Right lobe of liver (tissue), 6 donors: ENCODE data around the gene PCDHGB3. TPM values are rescaled to one million over a fixed set of nuclear protein-coding genes. Genes with fewer than 3 reads are reported as not detected.
"Not testable (repeated sequence)": the region's sequence is repeated elsewhere in the genome, so short reads cannot be mapped to it uniquely, and the experiment has no call there.

Experiments used
- ATAC-seq, 4 donors: fragments of 200-7000 bp; cut with Tn5 transposase; one replicate each; pipeline ENCODE4 v1.9.1; 2020; ENCODE audit warnings: mild to moderate bottlenecking in 4 of 4, moderate library complexity in 4 of 4
- DNase-seq, 3 donors: peaks; one replicate each; pipeline ENCODE4 v3.0.0-alpha.2; 2020
- H3K27ac ChIP-seq, 3 donors: fragments of 200-600 bp; one replicate each; pipeline ENCODE4 v1.8.0; 2022
- H3K27me3 ChIP-seq, 2 donors: fragments of 200-600 bp; one replicate each; pipeline ENCODE4 v1.8.0; 2022
- H3K36me3 ChIP-seq, 4 donors: fragments of 200-600 bp; sonication (generic) in 1 of 4; one replicate each; pipeline versions ENCODE4 v1.5.1 to v1.8.0; 2017 to 2022; ENCODE audit warnings: control low read depth in 1 of 4
- H3K4me1 ChIP-seq, 4 donors: fragments of 200-600 bp; sonication (generic) in 1 of 4; one replicate each; pipeline versions ENCODE4 v1.5.1 to v1.8.0; 2017 to 2022; ENCODE audit warnings: control low read depth in 1 of 4
- H3K4me3 ChIP-seq, 3 donors: fragments of 200-600 bp; one replicate each; pipeline ENCODE4 v1.8.0; 2022
- H3K9me3 ChIP-seq, 4 donors: fragments of 200-600 bp; sonication (generic) in 1 of 4; one replicate each; pipeline versions ENCODE4 v1.5.1 to v1.8.0; 2017 to 2022; ENCODE audit warnings: control low read depth in 1 of 4
- POLR2A ChIP-seq: fragments of 450-650 bp; IDR thresholded peaks from one replicate; pipeline ENCODE4 v1.6.1; 2017; ENCODE audit warnings: antibody characterized with exemption, mild to moderate bottlenecking
- WGBS: methylation state at CpG from one replicate; pipeline ENCODE4 v1.1.6; 2018; ENCODE audit warnings: low coverage, low lambda C conversion rate; ENCODE audit not compliant: insufficient coverage; ENCODE audit errors: missing lambda C conversion rate; 5-methylcytosine and 5-hydroxymethylcytosine counted together
- intact Hi-C, 2 donors: fragments of 100-400 bp; cut with DNase I; formaldehyde crosslinking; loops; one replicate each; pipeline versions ENCODE4 v1.11.2 to v1.14.1; 2022
- total RNA-seq, 6 experiments: library from RNA; depleted of rRNA in 2 of 6; stranded (reverse); fragments of >200 nt in 2 of 6; fragmentation: NEBNext Ultra II Directional in 3 of 6; extraction: Animal tissue kit (Norgen Biotek cat#: 25700) in 3 of 6; gene quantifications; one replicate each; pipeline versions ENCODE4 v1.1.0 to v1.2.4, GENCODE V29; 2016 to 2023
- TF ChIP-seq, protein P1 (sequence below), 4 donors: fragments of 200-600 bp in 3 of 4; fragments of 450-650 bp in 1 of 4; IDR thresholded peaks; one replicate each; pipeline versions ENCODE4 v1.5.1 to v1.8.0; 2016 to 2022; ENCODE audit warnings: antibody characterized with exemption in 4 of 4, mild to moderate bottlenecking in 2 of 4
- donor health status: DM: no; HTN: yes; CAD: no.
- donor health status: DM: no; HTN: no; CAD: no.
- donor health status: DM: no; HTN: no; CAD: no.
- donor health status: DM: no; HTN: yes; CAD: no.
- donor health status: DM: no; HTN: yes; CAD: no.

The PCDHGB3 gene
- total RNA-seq, 6 experiments from 2014 or later, result 0.56 to 1.8 (median 1.2) TPM

DNA sequence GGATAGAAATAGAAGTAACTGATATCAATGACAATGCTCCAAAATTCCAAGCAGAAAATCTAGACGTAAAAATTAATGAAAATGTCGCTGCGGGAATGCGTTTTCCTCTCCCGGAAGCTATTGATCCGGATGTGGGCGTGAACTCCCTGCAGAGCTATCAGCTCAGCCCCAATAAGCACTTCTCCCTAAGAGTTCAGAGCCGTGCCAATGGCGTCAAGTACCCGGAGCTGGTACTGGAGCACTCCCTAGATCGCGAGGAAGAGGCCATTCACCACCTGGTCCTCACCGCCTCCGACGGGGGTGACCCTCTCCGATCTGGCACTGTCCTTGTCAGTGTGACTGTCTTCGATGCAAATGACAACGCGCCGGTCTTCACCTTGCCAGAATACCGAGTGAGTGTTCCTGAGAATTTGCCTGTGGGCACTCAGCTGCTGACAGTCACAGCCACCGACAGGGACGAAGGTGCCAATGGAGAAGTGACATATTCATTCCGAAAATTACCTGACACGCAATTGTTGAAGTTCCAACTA, 43.6 kb downstream of the PCDHGB3 start:
- peak; percentile 10 for TF ChIP-seq POLR2A
- TF ChIP-seq, protein P1, sequence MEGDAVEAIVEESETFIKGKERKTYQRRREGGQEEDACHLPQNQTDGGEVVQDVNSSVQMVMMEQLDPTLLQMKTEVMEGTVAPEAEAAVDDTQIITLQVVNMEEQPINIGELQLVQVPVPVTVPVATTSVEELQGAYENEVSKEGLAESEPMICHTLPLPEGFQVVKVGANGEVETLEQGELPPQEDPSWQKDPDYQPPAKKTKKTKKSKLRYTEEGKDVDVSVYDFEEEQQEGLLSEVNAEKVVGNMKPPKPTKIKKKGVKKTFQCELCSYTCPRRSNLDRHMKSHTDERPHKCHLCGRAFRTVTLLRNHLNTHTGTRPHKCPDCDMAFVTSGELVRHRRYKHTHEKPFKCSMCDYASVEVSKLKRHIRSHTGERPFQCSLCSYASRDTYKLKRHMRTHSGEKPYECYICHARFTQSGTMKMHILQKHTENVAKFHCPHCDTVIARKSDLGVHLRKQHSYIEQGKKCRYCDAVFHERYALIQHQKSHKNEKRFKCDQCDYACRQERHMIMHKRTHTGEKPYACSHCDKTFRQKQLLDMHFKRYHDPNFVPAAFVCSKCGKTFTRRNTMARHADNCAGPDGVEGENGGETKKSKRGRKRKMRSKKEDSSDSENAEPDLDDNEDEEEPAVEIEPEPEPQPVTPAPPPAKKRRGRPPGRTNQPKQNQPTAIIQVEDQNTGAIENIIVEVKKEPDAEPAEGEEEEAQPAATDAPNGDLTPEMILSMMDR (IDR thresholded peaks at IDR 0.05), result no peak
- Histone ChIP-seq H3K27ac (peak overlapping the region in 1 of 3 donors; percentile 30), H3K4me1 (no peaks in the 10 kb centered on the region), H3K36me3 (no peaks in the 10 kb centered on the region), H3K4me3 (peak overlapping the region; percentile 26 to 56 (median 45)), H3K9me3 (peaks cover 0 to 22% (median 6%) of the 10 kb centered on the region in 4 donors), H3K27me3 (no peaks in the 10 kb centered on the region)
- WGBS, result 17% methylated on average over 20 of the region's 25 CpGs
- ATAC-seq (peak; percentile 39 to 72 (median 52)), DNase-seq (peak in 2 of 3 donors; percentile 41 to 49)
- intact Hi-C loops, result loop anchor here in 1 of 2 donors (10.0 kb wide), 1 partner anchor 169 kb away; the partner anchor contains the start of gene PCDHB15

DNA sequence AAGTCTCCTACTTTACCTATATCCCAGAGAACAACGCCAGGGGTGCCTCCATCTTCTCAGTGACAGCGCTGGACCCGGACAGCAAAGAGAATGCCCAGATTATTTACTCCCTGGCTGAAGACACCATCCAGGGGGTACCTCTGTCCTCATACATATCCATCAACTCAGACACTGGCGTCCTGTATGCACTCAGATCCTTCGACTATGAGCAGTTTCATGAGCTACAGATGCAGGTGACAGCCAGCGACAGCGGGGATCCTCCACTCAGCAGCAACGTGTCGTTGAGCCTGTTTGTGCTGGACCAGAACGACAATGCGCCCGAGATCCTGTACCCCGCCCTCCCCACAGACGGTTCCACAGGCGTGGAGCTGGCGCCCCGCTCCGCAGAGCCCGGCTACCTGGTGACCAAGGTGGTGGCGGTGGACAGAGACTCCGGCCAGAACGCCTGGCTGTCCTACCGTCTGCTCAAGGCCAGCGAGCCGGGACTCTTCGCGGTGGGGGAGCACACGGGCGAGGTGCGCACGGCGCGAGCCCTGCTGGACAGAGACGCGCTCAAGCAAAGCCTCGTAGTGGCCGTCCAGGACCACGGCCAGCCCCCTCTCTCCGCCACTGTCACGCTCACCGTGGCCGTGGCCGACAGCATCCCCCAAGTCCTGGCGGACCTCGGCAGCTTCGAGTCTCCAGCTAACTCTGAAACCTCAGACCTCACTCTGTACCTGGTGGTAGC, 44.7 kb downstream of the PCDHGB3 start:
- 38% methylated on average over 3 of the region's 46 CpGs for WGBS
- H3K27ac ChIP-seq, ATAC-seq, H3K4me3 ChIP-seq, H3K36me3 ChIP-seq, DNase-seq, H3K27me3 ChIP-seq, H3K4me1 ChIP-seq: not testable (repeated sequence)
- intact Hi-C loops, result loop anchor here in 1 of 2 donors (10.0 kb wide), 1 partner anchor 170 kb away; the partner anchor contains the start of gene PCDHB15
- H3K9me3 ChIP-seq, result peaks cover 0 to 23% (median 11%) of the 10 kb centered on the region in 4 donors

DNA sequence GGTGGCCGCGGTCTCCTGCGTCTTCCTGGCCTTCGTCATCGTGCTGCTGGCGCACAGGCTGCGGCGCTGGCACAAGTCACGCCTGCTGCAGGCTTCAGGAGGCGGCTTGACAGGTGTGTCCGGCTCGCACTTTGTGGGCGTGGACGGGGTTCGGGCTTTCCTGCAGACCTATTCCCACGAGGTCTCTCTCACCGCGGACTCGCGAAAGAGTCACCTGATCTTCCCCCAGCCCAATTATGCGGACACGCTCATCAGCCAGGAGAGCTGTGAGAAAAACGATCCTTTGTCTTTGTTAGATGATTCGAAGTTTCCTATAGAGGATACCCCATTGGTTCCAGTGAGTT, 45.2 kb downstream of the PCDHGB3 start:
- H3K27me3 ChIP-seq, H3K27ac ChIP-seq, H3K36me3 ChIP-seq, H3K4me1 ChIP-seq, ATAC-seq, H3K4me3 ChIP-seq: not testable (repeated sequence)
- 50% methylated on average over 5 of the region's 24 CpGs for WGBS
- intact Hi-C loops, result loop anchor here in 1 of 2 donors (10.0 kb wide), 1 partner anchor 170 kb away; the partner anchor contains the start of gene PCDHB15
- peaks cover 0 to 22% (median 13%) of the 10 kb centered on the region in 4 donors for H3K9me3 ChIP-seq
- DNase-seq, result peak in 1 of 3 donors; percentile 27

DNA sequence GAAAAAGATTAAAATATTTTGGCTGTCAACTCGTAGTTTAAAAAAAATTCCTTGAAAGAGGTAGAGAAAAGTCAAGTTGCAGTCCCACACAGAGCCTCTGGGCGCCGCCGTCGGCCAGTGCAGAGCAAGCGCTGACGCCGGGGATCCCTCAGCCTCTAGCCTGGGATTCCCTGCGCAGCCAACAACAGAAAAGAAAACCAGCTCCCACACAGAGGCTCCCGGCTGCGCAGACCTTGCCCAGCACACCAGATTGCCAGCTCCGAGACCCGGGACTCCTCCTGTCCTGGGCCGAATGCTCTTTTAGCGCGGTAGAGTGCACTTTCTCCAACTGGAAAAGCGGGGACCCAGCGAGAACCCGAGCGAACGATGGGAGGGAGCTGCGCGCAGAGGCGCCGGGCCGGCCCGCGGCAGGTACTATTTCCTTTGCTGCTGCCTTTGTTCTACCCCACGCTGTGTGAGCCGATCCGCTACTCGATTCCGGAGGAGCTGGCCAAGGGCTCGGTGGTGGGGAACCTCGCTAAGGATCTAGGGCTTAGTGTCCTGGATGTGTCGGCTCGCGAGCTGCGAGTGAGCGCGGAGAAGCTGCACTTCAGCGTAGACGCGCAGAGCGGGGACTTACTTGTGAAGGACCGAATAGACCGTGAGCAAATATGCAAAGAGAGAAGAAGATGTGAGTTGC, 47.6 kb downstream of the PCDHGB3 start, which contains the start of gene PCDHGB7:
PCDHGB7 (plus strand) TSS at position 184 of the 679 bp plus-strand sequence; CDS start at position 367, 183 bp downstream.
- intact Hi-C loops, result loop anchor here in 1 of 2 donors (10.0 kb wide), 1 partner anchor 173 kb away; the partner anchor contains the start of gene PCDHB15
- H3K4me1 ChIP-seq, H3K36me3 ChIP-seq, H3K27ac ChIP-seq, H3K27me3 ChIP-seq: not testable (repeated sequence)
- H3K9me3 ChIP-seq, result peaks cover 0 to 32% (median 18%) of the 10 kb centered on the region in 4 donors
- 17% methylated on average over 27 of the region's 47 CpGs for WGBS
- DNase-seq (peak in 2 of 3 donors; percentile 56 to 80), ATAC-seq (peak; percentile 80 to 90 (median 86))
- TF ChIP-seq, protein P1 (IDR thresholded peaks at IDR 0.05), result peak; percentile 39 to 56 (median 45)
- H3K4me3 ChIP-seq, result peak within 1 kb of the TSS in 2 of 3 donors; percentile 23 to 43

DNA sequence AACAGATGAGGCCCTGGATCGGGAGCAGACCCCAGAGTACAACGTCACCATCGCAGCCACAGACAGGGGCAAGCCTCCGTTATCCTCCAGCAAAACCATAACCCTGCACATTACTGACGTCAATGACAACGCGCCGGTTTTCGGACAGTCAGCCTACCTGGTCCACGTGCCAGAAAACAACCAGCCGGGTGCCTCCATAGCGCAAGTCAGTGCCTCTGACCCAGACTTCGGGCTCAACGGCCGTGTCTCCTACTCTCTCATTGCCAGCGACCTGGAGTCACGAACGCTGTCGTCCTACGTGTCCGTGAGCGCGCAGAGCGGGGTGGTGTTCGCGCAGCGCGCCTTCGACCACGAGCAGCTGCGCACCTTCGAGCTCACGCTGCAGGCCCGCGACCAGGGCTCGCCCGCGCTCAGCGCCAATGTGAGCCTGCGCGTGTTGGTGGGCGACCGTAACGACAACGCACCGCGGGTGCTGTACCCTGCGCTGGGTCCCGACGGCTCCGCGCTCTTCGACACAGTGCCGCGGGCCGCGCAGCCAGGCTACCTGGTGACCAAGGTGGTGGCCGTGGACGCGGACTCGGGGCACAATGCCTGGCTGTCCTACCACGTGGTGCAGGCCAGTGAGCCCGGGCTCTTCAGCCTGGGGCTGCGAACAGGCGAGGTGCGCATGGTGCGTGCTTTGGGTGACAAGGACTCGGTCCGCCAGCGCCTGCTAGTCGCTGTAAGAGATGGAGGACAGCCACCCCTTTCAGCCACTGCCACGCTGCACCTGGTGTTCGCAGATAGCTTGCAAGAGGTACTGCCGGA, 49.2 kb downstream of the PCDHGB3 start:
- TF ChIP-seq, protein P1 (IDR thresholded peaks at IDR 0.05), result no peak
- Histone ChIP-seq H3K36me3 (no peaks in the 10 kb centered on the region), H3K4me1 (no peaks in the 10 kb centered on the region), H3K27ac (no peak overlapping the region), H3K27me3 (no peaks in the 10 kb centered on the region), H3K4me3 (no peak overlapping the region), H3K9me3 (peaks cover 0 to 43% (median 19%) of the 10 kb centered on the region in 4 donors)
- 31% methylated on average over 15 of the region's 74 CpGs for WGBS
- DNase-seq (peak in 1 of 3 donors; percentile 46), ATAC-seq (no peak)
- intact Hi-C loops, result loop anchor here in 1 of 2 donors (10.0 kb wide), 1 partner anchor 174 kb away; the partner anchor contains the start of gene PCDHB15
